Measurements from ENCODE around the gene DCAF4.

DCAF4 gene

GRCh38 chr14:72898448-72898847, 27.8 kb upstream of the DCAF4 start:
- DNase-seq: no peak

DNA sequence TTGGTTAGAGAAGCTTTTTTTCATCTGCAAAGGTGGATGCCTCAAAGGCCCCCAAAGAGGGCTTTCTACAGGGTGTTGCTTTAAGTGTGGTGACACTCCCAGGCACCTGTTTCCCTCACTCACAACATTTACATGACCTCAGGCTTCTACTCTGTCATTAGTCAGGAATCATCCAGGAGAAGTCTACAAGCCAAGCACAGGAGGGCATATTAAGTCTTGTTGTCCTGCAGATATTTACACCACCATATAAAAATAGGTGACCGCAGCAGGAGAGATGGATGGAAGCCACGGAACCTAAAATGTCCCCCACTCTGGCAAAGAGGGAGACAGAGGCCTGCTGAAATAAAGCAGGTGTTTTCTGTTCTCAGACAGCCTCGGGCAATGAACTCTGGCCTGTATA, 24.9 kb upstream of the DCAF4 start:
- DNase-seq: no peak

DNA sequence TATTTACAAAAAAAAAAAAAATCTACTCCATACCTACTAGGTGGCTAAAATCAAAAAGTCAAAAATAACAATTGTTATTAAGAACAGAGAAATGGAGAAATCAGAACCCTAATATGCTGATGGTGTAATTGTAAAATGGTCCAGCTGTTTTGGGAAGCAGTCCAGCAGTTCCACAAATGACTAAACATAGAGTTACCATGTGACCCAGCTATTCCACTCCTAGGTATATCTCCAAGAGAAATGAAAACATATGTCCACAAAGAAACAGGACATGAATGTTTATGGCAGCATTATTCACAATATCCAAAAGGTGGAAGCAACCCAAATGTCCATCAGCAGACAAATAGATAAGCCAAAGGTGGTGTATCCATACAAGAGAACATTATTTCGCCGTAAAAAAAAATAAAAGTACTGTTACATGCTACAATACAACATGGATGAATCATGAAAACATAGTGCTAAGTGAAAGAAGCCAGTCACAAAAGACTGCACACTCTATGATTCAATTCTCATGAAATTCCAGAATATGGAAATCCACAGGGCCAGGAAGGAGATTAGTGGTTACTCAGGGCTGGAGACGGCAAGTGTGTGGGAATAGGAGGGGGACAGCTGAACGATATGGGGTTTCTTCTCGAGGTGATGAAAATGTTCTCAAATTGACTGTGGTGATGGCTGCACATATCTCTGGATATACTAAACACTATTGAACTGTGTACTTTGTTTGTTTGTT, 23.3 kb upstream of the DCAF4 start:
- no peak for DNase-seq

- no peak for DNase-seq
These were observed 22.5 kb upstream of the DCAF4 start for GRCh38 chr14:72903716-72904115.

DNA sequence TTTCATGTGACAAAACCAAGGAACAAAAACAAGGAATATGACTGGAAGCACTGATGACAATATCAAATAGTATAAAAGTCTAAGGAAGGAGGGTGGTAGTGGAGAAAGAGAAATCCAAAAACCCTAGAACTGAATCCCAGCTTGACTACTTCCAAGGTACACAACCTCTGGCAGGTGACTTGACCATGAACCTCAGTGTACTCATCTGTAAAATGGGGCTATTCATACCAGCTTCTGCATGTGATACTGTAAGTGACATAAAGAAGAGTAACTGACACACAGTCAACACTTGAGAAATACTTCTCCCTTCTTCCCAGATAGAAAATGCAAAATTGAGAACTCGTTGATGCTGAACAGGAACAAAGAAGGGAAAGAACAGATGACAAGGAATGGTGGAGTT, 22.0 kb upstream of the DCAF4 start:
- no peak for DNase-seq

- DNase-seq: peak in 4 of 5 experiments; percentile 41 to 58 (median 48)
These were observed 21.3 kb upstream of the DCAF4 start for GRCh38 chr14:72904840-72905561.

- DNase-seq: no peak
These were observed 19.9 kb upstream of the DCAF4 start for GRCh38 chr14:72906316-72906715.

DNA sequence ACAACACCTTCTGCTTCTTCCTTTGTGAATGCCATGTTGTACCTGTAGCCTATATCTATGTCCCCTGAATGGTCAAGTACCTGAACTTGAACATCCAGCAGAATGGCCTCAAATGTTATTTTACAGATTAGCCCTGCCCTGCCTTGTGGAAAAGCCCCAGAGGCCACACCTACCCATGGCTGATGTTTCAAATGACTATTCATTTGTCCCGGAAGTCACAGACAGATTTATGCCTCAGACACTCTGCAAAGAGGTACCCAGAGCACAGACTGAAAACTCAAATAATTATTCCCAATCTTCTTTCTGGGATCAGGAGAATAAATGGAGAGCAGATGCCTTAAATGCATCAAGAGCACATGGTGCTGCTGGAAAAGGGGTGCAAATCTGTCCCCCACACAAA, 19.4 kb upstream of the DCAF4 start:
- no peak for DNase-seq

DNA sequence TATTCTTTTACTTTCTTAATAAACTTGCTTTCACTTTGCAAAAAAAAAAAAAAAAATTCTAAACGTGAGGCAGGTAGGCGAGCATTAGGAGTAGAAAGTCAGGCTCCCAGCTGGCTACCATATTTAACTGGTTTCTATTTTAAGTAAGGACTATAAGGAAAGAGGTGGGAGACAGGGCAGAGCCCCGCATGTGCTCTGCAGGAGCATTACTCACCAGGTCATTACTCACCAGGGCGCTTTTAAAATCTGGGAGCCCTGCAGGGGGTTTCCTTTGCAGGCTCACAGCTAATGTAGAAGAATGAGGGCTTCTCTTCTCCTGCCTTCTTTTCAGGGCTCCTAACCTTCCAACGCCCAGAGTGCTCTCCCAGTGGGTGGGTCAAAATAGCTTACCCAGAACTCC, 18.4 kb upstream of the DCAF4 start:
- no peak for DNase-seq

DNA sequence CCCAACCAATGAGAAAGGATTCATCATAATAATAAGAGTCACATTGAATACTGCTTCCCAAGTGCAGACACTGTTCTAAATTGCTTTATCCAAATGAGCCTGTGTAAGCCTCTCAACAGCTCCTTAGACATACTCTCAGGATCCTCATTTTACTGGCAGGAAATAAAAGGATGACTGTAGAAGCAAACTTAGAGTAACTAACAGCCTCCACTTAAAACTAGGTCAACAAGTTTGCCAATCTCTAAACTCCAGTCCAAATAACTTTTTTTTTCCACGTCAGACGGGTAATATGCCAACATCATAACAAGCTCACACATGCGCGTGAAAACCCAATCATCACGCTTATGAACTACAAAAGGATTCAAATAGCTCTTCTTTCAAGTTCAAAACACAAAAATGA, 17.1 kb upstream of the DCAF4 start:
- no peak for DNase-seq

- DNase-seq: no peak
These were observed 12.5 kb upstream of the DCAF4 start for GRCh38 chr14:72913809-72914208.

GRCh38 chr14:72916174-72916573, 10.1 kb upstream of the DCAF4 start:
- no peak for DNase-seq

- DNase-seq: no peak
These were observed 9.0 kb upstream of the DCAF4 start for GRCh38 chr14:72917094-72917802.

DNA sequence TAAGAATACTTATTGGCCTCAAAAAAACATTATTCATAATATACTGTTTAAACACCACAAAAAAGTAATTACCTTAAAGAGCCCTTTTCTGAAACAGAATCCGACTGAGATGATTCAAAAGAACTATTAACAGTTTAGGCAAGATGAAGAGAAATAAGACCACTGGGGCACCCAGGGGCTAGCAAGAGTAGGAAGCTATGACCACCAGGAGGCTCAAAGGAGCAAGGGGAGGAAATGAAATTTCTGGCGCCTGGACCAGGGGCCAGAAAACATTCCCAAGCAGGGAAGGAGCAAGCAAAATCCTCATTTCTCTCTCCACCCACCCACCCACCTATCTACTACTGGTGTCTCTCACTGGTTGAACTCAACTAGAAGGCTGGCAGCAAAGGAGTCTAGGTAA, 6.3 kb upstream of the DCAF4 start:
- no peak for DNase-seq

- DNase-seq: no peak
These were observed 4.9 kb upstream of the DCAF4 start for GRCh38 chr14:72921396-72921795.

- DNase-seq: no peak
These were observed 1.9 kb upstream of the DCAF4 start for GRCh38 chr14:72924337-72924736.

GRCh38 chr14:72925171-72925759, 999 bp upstream of the DCAF4 start:
- no peak for DNase-seq

GRCh38 chr14:72925815-72926291, 411 bp upstream of the DCAF4 start:
- DNase-seq: peak in 1 of 5 experiments; percentile 83

GRCh38 chr14:72928872-72929271, 2.6 kb downstream of the DCAF4 start:
- DNase-seq: no peak

DNA sequence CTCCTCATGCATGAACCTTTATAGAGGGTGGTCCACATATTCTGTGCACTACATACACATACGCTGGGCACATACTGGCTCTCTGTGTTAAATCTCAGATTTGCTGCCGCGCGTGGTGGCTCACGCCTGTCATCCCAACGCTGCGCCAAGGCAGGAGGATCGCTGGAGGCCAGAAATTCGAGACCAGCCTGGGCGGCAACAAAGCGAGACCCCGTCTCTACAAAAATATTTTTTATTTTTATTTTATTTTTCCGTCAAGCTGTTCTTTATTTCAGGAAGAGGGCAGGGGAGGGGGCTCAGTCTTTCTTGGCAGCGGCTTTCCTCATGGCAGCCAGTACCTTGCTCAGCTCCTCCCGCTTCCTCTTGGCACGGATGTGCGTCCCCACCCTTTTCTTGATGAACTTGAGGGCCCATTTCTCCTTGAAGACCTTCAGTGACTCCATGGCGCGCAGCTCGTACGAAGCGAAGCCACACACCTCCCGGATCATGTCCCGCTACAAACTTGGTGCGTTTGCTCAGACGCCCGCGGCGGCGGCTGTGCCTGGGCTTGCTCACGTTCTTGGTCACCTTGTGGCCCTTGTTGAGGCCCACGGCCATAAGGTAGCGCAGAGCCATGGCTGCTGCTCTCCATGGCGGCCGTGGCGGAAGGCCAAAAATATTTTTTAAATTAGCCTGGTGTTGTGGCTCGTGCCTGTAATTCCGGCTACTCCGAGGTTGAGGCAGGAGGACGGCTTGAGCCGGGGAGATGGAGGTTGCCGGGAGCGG, 3.2 kb downstream of the DCAF4 start:
- DNase-seq: no peak

DNA sequence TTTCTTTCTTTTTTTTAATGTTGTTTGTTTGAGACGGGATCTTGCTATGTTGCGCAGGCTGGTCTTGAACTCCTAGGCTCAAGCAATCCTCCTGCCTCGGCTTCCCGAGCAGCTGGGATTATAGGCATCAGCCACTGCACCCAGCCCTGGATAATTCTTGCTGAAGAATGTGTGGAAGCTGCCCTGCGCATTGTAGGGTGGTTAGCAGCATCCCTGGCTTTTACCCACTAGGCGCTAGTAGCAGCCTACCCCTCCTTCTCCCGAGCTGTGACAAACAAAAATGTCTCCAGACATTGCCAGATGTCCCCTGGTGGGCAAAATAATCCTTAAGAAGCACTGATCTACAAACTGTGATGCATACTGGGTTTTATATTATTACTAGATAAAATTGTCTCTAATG, 6.6 kb downstream of the DCAF4 start:
- DNase-seq: no peak

GRCh38 chr14:72939630-72940029, 13.4 kb downstream of the DCAF4 start:
- DNase-seq: no peak

All from T-helper 2 cell (primary cell).